IPS-18c (cell line): ENCODE data around the gene NAA11.
"Not testable (repeated sequence)": the region's sequence is repeated elsewhere in the genome, so short reads cannot be mapped to it uniquely, and the experiment has no call there.

Source experiments
- H3K4me3 ChIP-seq: 2 replicates; pipeline ENCODE4 v1.7.0; 2013; ENCODE audit warnings: low read depth, mild to moderate bottlenecking, low read length, moderate library complexity; ENCODE audit not compliant: insufficient read depth
- H3K9me3 ChIP-seq: one replicate; pipeline ENCODE4 v1.6.1; 2013; ENCODE audit warnings: mild to moderate bottlenecking, low read length, moderate library complexity; ENCODE audit not compliant: control insufficient read depth, insufficient read depth

NAA11 gene

GRCh38 chr4:79287076-79287475 is 38.8 kb downstream of the NAA11 start:
- no peaks in the 10 kb centered on the region for H3K9me3 ChIP-seq
- H3K4me3 ChIP-seq = no peak overlapping the region

- Histone ChIP-seq H3K4me3 (no peak overlapping the region), H3K9me3 (no peaks in the 10 kb centered on the region)
These were observed 44.1 kb downstream of the NAA11 start for GRCh38 chr4:79281566-79282359.

- H3K4me3 ChIP-seq = not testable (repeated sequence)
These were observed 48.4 kb downstream of the NAA11 start for GRCh38 chr4:79277467-79277866.

GRCh38 chr4:79273915-79274314 is 51.9 kb downstream of the NAA11 start:
- H3K9me3 ChIP-seq = no peaks in the 10 kb centered on the region
- H3K4me3 ChIP-seq = no peak overlapping the region

More at GRCh38 chr4:79277467-79277866, 48.4 kb downstream of the NAA11 start:
- H3K9me3 ChIP-seq = not testable (repeated sequence)

GRCh38 chr4:79272761-79273160 is 53.1 kb downstream of the NAA11 start:
- no peaks in the 10 kb centered on the region for H3K9me3 ChIP-seq

GRCh38 chr4:79272126-79272525 is 53.7 kb downstream of the NAA11 start:
- no peaks in the 10 kb centered on the region for H3K9me3 ChIP-seq
- H3K4me3 ChIP-seq = no peak overlapping the region

More at GRCh38 chr4:79272761-79273160, 53.1 kb downstream of the NAA11 start:
- no peak overlapping the region for H3K4me3 ChIP-seq

GRCh38 chr4:79267671-79268070 is 58.2 kb downstream of the NAA11 start:
- H3K4me3 ChIP-seq = no peak overlapping the region
- no peaks in the 10 kb centered on the region for H3K9me3 ChIP-seq
